ENCODE measurements around the gene UBLCP1.
"Not testable (repeated sequence)": the region's sequence is repeated elsewhere in the genome, so short reads cannot be mapped to it uniquely, and the experiment has no call there.

The UBLCP1 gene

DNA sequence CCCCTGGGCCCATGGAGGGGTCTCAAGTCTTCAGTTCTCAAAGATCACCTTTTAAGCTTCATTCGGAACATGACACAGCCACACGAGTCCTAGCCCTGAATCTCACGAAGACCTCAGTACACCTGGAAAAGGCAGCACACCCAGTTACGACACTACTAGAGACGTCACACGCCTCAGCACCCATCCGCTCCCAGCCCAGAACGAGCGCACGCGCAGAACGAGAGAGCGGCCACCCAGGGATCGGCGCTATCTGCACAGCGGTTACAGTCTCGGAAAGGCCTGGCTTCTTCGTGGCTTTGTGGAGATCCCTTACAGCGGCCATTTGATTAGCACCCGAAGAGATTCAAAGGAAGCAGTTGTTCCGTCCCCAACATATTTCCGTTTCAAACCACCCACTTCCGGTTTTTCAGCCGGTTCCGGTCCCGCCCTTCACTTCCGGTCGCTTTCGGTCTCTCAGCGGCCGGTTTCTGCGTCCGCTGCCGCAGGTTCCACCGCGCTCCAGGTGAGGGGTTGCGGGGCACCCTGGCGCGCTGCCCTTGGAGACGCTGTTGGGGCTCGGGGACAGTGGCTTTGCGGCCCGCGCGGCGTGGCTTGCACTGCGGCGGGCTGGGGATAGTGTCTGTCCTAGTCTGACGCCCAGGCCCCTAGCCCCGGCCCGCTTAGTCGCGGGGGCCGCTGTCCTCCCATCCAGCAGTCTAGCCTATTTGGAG is at the start of gene UBLCP1:
Gene UBLCP1, plus strand, starts transcription at position 432 of the 710 bp plus-strand sequence. CDS start 5,626 bp downstream, outside the sequence.
- DNase-seq (ENCODE audit: low read depth in 4 of 4, low spot score in 1 of 4) = peak; percentile 49 to 71 (median 61)

GRCh38 chr5:159214486-159215271 is 48.4 kb upstream of the UBLCP1 start:
- no peak for DNase-seq (ENCODE audit: low read depth in 4 of 4, low spot score in 1 of 4)

DNA sequence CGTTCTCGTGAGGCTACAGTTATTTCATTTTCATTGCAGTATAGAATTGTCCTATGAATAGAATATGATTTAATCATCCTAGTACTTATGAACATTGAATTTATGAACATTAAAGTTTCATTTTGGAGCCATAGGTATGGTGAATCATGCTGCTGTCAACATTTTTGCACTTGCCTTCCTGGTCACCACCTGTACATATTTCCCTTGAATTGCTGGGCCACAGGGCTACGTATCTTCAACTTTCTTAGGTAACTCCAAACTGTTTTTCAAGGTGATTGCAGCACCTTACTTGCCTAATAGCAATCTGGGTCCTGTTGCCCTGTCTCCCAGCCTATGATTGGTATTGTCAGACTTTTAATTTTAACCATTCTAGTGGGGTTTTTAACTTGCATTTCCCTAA is 47.2 kb upstream of the UBLCP1 start:
- no peak for DNase-seq (ENCODE audit: low read depth in 4 of 4, low spot score in 1 of 4)

- no peak for DNase-seq (ENCODE audit: low read depth in 4 of 4, low spot score in 1 of 4)
These were observed 46.6 kb upstream of the UBLCP1 start for GRCh38 chr5:159216454-159216853.

DNA sequence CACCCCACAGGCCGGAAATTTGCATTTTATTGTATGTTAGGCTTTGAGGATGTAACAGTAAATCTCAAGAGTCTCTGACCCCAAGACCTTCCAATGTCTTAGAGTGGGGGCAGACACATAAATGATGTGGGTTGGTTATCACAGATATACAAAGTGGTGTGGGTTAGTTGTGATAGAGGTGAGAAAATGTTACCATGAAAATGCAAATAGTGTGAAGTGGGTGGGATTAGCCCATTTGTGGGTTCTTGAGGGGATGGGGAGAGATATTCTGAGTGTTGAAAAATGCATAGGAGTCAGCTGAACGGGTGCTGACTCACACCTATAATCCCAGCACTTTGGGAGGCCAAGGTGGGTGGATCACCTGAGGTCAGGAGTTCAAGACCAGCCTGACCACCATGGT is 45.9 kb upstream of the UBLCP1 start:
- no peak for DNase-seq (ENCODE audit: low read depth in 4 of 4, low spot score in 1 of 4)

DNA sequence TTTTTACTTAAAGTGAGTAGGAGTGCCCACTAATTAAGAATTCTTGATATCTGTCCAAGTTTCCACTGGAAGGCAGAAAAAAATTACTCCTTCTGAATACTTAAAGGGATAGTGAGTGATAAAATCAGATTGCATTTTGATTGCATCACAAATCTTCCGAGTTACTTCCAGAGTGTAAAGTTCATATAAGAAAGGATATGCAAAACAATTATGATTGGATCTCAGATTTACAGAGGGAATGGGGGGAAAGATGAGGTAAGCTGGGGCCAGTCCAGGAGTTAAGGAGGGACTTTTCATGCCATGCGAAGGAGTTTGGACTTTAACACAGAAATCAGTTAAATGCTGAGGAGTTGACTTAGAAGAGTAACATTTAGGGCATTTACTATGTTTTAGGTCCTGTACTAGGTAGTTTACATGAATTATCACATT is 44.5 kb upstream of the UBLCP1 start:
- DNase-seq (ENCODE audit: low read depth in 4 of 4, low spot score in 1 of 4) = no peak

- no peak for DNase-seq (ENCODE audit: low read depth in 4 of 4, low spot score in 1 of 4)
These were observed 42.9 kb upstream of the UBLCP1 start for GRCh38 chr5:159220206-159220605.

GRCh38 chr5:159223469-159223868 is 39.6 kb upstream of the UBLCP1 start:
- DNase-seq (ENCODE audit: low read depth in 4 of 4, low spot score in 1 of 4) = no peak

GRCh38 chr5:159224471-159224870 is 38.6 kb upstream of the UBLCP1 start:
- no peak for DNase-seq (ENCODE audit: low read depth in 4 of 4, low spot score in 1 of 4)

- no peak for DNase-seq (ENCODE audit: low read depth in 4 of 4, low spot score in 1 of 4)
These were observed 36.6 kb upstream of the UBLCP1 start for GRCh38 chr5:159226451-159226850.

- no peak for DNase-seq (ENCODE audit: low read depth in 4 of 4, low spot score in 1 of 4)
These were observed 35.6 kb upstream of the UBLCP1 start for GRCh38 chr5:159227452-159227851.

- not testable (repeated sequence) for DNase-seq (ENCODE audit: low read depth in 4 of 4, low spot score in 1 of 4)
These were observed 35.0 kb upstream of the UBLCP1 start for GRCh38 chr5:159228097-159228496.

- no peak for DNase-seq (ENCODE audit: low read depth in 4 of 4, low spot score in 1 of 4)
These were observed 32.4 kb upstream of the UBLCP1 start for GRCh38 chr5:159230657-159231056.

- DNase-seq (ENCODE audit: low read depth in 4 of 4, low spot score in 1 of 4) = no peak
These were observed 31.9 kb upstream of the UBLCP1 start for GRCh38 chr5:159231167-159231566.

DNA sequence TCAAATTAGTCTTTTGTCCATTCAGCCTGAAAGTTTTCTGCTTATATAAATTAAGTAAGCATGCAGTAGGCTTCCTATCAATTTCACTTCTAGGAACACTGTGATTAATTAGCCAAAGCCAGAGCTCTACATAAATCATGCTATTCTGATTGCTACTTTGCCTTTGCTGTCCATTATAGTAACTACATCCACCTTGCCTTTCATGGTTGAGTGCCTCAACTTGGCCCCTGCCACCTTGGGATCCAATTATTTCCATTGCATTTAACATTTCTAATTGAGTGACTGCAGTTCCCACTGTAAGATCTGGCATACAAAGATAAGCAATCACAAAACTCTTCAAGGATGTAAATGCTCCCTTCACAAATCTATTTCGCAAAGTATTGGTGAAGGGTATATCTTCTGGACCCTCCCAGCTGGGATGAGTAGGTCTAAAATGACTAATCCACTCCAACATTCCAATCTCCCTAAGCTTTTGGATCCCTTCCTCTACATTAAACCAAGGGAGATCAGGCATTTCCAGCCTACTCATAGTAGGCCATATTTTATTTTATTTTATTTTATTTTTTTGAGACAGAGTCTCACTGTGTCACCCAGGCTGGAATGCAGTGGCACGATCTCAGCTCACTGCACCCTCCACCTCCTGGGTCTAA is 27.1 kb upstream of the UBLCP1 start:
- not testable (repeated sequence) for DNase-seq (ENCODE audit: low read depth in 4 of 4, low spot score in 1 of 4)

DNA sequence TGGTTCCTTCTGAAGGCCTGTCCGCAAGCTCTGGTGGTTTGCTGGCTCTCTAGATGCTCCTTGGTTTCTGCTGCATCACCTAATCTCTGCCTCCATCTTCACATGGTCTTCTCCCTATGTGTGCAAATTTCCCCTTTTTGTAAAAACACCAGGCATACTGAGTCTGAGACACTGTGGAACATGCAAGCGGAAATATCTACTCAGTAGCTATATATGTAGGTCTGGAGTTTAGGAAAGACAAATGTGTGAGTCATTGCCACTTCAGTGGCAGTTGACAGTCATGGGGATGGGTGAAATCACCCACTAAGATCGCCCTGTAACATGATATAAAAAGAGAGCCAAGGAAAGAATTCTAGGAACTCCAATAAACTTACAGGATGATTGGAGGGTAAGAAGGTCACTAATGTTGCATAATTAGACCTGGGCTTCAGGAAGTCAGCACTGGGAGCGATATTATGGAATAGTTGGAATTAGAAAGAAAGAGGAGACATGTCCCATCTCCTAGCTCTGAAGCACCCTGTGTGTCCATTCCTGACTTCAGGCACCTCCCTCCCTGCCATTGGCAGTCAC is 22.7 kb upstream of the UBLCP1 start:
- peak in 1 of 4 experiments; percentile 6 for DNase-seq (ENCODE audit: low read depth in 4 of 4, low spot score in 1 of 4)

DNA sequence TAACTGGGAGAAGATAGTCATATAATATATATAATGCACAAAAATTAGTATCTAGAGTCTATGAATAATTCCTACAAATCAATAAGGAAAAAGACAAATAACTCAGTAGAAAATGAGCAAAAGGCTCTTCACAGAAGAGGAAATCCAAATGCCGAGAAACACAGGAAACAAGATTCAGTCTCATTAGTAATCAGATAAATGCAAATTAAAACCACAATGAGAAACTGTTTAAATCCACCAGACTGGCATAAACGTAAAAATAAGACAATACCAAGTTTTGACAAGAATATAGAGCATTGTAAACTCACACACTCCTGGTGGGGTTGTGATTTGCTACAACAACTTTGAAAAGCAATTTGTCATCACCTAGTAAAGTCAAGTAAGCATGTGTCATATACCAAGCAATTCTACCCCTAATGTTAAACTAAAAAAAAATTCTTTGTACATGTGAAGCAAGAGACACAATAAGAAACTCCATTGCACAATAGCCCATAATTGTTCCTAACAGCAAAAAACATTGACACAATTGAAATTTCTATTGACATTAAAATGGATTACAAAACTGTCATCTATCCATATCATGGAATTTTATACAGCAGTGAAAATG is 21.0 kb upstream of the UBLCP1 start:
- no peak for DNase-seq (ENCODE audit: low read depth in 4 of 4, low spot score in 1 of 4)

GRCh38 chr5:159242656-159243055 is 20.4 kb upstream of the UBLCP1 start:
- no peak for DNase-seq (ENCODE audit: low read depth in 4 of 4, low spot score in 1 of 4)

DNA sequence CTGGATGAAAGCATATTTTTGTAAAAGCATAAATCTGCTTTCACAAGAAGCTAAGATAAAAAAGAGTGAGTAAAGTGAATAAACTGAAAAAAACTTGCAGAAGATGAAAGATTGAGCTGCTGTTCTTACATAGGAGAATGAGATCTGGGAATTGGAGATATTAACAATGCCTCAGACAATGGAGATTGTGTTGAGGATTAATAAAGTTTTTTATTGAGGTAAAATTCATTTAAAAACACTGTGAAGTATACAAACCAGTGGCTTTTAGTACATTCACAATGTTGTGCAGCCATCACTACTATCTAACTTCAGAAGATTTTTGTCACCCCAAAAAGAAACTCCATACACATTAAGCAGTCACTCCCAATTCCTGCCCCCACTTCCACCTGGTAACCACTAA is 19.7 kb upstream of the UBLCP1 start:
- no peak for DNase-seq (ENCODE audit: low read depth in 4 of 4, low spot score in 1 of 4)

- no peak for DNase-seq (ENCODE audit: low read depth in 4 of 4, low spot score in 1 of 4)
These were observed 18.9 kb upstream of the UBLCP1 start for GRCh38 chr5:159244163-159244562.

DNA sequence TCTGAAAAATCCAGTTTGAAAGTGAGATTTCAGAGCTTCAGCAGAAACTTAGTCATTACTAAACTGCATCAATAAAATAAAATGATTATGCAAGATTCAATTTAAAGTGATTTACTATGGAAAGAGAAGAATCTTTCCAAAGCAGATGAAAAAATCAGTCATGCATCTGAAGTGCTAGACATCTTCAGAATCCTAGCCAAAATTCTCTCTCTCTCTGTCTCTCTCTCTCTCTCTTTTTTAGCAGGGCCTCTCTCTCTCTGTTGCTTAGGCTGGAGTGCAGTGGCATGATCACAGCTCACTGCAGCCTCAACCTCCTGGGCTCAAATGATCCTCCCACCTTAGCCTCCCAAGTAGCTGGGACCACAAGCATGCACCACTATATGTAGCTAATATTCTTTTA is 18.2 kb upstream of the UBLCP1 start:
- no peak for DNase-seq (ENCODE audit: low read depth in 4 of 4, low spot score in 1 of 4)

Measured in stimulated activated CD4-positive, alpha-beta T cell treated with anti-CD3 and anti-CD28 coated beads, Interleukin-1b, Interleukin-23, amount 100 ng/mL, for 24 hours (primary cell).